ENCODE measurements around the gene TMEM167B. TPM values are rescaled to one million over a fixed set of nuclear protein-coding genes. Genes with fewer than 3 reads are reported as not detected.

Gene TMEM167B
- polyA plus RNA-seq, 1 of the 3 experiments (the other 2 are of a cell fraction): 12.7 TPM

DNA sequence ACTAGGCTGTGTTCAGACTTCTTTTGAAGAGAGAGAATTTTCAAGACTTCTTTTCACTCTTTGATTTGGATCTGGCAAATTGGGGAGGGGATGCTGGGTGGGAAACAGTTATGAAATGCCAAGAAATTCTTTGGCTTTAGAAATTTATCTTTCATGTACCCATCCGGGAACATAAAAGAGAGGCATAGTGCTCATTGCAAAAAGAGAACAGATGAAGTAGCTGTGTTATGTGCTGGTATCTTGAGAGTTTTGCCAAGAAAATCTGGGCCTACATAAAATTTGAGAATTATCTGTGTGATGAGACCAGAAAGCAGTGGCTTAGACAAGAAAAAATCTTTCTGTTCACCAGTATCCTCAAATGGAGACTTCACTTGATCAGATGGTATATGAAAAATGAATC is 4.3 kb downstream of the TMEM167B start:
- Histone ChIP-seq H4K20me1 (ENCODE audit: insufficient read depth) (no peaks in the 10 kb centered on the region; the same call in 1 of the 2 replicates), H3K27ac (ENCODE audit: low read depth in 2 of 2, low read length in 1 of 2) (no peak overlapping the region), H3K9ac (no peak overlapping the region), H3K4me3 (ENCODE audit: low read depth in 2 of 2, low read length in 1 of 2) (no peak overlapping the region), H3F3A (replicated peaks; ENCODE audit: insufficient read depth) (peaks cover 18% of the 10 kb centered on the region), H3K9me3 (no peaks in the 10 kb centered on the region), H3K27me3 (ENCODE audit: insufficient read depth) (no peaks in the 10 kb centered on the region), H3K9me2 (no peaks in the 10 kb centered on the region), H3K4me1 (ENCODE audit: control insufficient read depth in 1 of 2, insufficient read depth in 2 of 2, low read depth in 1 of 2, low read length in 1 of 2) (peaks cover 4 to 5% of the 10 kb centered on the region in 2 experiments; a peak in 2 of 4 replicates), H3K79me2 (ENCODE audit: insufficient read depth) (peaks cover 51% of the 10 kb centered on the region), H3K36me3 (replicated peaks in 1 of 2; ENCODE audit: control insufficient read depth in 1 of 2, insufficient read depth in 2 of 2, low read length in 1 of 2) (peaks cover 18 to 25% of the 10 kb centered on the region in 2 experiments), H3K4me2 (no peak overlapping the region), H2AFZ (ENCODE audit: low read depth) (no peak overlapping the region)
- ChIA-PET POLR2A (no interaction called here), CTCF (interaction anchor here (0.6 to 1.0 kb wide), 2 partner anchors 18 to 132 kb away, joined by 4 read pairs; partner anchors contain the start of gene CLCC1)
- no peak for DNase-seq
- TF ChIP-seq CHD2 (IDR thresholded peaks at IDR 0.05; ENCODE audit: low read length, partially characterized antibody) (no peak), FOXJ3 (CRISPR knock-in tag; IDR thresholded peaks at IDR 0.05) (no peak), EP300 (IDR thresholded peaks at IDR 0.05; ENCODE audit: borderline replicate concordance in 1 of 2, low read depth in 1 of 2, low read length in 1 of 2) (no peak), RAD21 (IDR thresholded peaks at IDR 0.05; ENCODE audit: low read length) (no peak), NFIC (IDR thresholded peaks at IDR 0.05; ENCODE audit: borderline replicate concordance) (no peak)
- TF ChIP-seq, protein P1, sequence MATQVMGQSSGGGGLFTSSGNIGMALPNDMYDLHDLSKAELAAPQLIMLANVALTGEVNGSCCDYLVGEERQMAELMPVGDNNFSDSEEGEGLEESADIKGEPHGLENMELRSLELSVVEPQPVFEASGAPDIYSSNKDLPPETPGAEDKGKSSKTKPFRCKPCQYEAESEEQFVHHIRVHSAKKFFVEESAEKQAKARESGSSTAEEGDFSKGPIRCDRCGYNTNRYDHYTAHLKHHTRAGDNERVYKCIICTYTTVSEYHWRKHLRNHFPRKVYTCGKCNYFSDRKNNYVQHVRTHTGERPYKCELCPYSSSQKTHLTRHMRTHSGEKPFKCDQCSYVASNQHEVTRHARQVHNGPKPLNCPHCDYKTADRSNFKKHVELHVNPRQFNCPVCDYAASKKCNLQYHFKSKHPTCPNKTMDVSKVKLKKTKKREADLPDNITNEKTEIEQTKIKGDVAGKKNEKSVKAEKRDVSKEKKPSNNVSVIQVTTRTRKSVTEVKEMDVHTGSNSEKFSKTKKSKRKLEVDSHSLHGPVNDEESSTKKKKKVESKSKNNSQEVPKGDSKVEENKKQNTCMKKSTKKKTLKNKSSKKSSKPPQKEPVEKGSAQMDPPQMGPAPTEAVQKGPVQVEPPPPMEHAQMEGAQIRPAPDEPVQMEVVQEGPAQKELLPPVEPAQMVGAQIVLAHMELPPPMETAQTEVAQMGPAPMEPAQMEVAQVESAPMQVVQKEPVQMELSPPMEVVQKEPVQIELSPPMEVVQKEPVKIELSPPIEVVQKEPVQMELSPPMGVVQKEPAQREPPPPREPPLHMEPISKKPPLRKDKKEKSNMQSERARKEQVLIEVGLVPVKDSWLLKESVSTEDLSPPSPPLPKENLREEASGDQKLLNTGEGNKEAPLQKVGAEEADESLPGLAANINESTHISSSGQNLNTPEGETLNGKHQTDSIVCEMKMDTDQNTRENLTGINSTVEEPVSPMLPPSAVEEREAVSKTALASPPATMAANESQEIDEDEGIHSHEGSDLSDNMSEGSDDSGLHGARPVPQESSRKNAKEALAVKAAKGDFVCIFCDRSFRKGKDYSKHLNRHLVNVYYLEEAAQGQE (IDR thresholded peaks at IDR 0.05; ENCODE audit: low read depth, low read length): no peak
- TF ChIP-seq, protein P2, sequence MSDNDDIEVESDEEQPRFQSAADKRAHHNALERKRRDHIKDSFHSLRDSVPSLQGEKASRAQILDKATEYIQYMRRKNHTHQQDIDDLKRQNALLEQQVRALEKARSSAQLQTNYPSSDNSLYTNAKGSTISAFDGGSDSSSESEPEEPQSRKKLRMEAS (IDR thresholded peaks at IDR 0.05; ENCODE audit: low read depth): no peak
- TF ChIP-seq, protein P3, sequence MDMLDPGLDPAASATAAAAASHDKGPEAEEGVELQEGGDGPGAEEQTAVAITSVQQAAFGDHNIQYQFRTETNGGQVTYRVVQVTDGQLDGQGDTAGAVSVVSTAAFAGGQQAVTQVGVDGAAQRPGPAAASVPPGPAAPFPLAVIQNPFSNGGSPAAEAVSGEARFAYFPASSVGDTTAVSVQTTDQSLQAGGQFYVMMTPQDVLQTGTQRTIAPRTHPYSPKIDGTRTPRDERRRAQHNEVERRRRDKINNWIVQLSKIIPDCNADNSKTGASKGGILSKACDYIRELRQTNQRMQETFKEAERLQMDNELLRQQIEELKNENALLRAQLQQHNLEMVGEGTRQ (IDR thresholded peaks at IDR 0.05; ENCODE audit: borderline replicate concordance, low read depth, low read length): no peak
- TF ChIP-seq, protein P4, sequence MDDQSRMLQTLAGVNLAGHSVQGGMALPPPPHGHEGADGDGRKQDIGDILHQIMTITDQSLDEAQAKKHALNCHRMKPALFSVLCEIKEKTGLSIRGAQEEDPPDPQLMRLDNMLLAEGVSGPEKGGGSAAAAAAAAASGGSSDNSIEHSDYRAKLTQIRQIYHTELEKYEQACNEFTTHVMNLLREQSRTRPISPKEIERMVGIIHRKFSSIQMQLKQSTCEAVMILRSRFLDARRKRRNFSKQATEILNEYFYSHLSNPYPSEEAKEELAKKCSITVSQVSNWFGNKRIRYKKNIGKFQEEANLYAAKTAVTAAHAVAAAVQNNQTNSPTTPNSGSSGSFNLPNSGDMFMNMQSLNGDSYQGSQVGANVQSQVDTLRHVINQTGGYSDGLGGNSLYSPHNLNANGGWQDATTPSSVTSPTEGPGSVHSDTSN (IDR thresholded peaks at IDR 0.05): no peak
- TF ChIP-seq, protein P5, sequence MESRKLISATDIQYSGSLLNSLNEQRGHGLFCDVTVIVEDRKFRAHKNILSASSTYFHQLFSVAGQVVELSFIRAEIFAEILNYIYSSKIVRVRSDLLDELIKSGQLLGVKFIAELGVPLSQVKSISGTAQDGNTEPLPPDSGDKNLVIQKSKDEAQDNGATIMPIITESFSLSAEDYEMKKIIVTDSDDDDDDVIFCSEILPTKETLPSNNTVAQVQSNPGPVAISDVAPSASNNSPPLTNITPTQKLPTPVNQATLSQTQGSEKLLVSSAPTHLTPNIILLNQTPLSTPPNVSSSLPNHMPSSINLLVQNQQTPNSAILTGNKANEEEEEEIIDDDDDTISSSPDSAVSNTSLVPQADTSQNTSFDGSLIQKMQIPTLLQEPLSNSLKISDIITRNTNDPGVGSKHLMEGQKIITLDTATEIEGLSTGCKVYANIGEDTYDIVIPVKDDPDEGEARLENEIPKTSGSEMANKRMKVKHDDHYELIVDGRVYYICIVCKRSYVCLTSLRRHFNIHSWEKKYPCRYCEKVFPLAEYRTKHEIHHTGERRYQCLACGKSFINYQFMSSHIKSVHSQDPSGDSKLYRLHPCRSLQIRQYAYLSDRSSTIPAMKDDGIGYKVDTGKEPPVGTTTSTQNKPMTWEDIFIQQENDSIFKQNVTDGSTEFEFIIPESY (IDR thresholded peaks at IDR 0.05; ENCODE audit: borderline replicate concordance, low read depth): no peak
- 96% methylated on average over 1 of the region's 1 CpG for WGBS (ENCODE audit: low lambda C conversion rate)

Data from SK-N-SH (cell line).